GM13977 (cell line): ENCODE data around the gene KCNQ5.

ENCODE experiments used
- DNase-seq: peaks from one replicate; pipeline ENCODE4 v3.0.0; 2012; ENCODE audit warnings: low spot score
- CTCF ChIP-seq: IDR thresholded peaks from 2 replicates; pipeline ENCODE4 v1.5.1; 2012; ENCODE audit warnings: mild to moderate bottlenecking, control low read depth; ENCODE audit not compliant: insufficient read depth; ENCODE audit errors: extremely low read depth, missing control alignments
- in situ Hi-C: fragments of 300-500 bp; cut with MboI; formaldehyde crosslinking; loops from one replicate; pipeline ENCODE4 v1.12.0; 2022; ENCODE audit warnings: low sequenced_read_pairs, low pct_unique_long_range_greater_than_20kb, mixed read lengths, inconsistent platforms; ENCODE audit not compliant: unreplicated experiment

The KCNQ5 gene

DNA sequence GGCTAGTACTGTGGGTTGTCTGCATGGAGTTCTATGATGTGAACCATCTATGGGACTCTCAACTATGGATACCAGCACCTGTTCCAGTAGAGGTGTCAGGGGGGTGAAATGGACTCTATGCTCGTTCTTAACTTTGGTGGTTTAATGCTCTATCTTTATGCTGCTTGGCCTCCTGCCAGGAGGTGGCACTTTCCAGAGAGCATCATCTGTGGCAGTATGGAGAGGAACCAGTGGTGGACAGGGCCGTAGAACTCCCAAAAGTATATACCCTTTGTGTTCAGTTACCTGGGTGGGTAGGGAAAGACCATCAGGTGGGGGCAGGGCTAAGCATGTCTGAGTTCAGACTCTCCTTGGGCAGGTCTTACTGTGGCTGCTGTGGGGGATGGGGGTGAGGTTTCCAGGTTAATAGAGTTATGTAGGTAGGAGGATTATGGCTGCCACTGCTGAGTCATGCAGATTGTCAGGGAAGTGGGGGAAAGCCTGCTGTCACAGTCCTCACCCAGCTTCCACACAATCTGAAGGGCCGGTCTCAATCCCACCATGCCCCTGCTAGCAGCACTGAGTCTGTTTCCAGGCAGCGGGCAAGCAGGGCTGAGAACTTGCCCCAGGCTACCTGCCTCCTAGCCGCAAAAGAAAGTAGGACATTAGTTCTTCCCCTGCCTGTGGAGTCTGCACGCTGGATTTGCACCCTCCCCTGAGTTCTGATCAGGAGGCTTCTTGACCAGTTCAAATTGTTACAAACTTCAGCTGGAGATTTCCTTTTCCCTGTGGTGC lies 284.0 kb downstream of the KCNQ5 start:
- in situ Hi-C loops = no loop called here
- no peak for DNase-seq
- TF ChIP-seq CTCF = no peak

DNA sequence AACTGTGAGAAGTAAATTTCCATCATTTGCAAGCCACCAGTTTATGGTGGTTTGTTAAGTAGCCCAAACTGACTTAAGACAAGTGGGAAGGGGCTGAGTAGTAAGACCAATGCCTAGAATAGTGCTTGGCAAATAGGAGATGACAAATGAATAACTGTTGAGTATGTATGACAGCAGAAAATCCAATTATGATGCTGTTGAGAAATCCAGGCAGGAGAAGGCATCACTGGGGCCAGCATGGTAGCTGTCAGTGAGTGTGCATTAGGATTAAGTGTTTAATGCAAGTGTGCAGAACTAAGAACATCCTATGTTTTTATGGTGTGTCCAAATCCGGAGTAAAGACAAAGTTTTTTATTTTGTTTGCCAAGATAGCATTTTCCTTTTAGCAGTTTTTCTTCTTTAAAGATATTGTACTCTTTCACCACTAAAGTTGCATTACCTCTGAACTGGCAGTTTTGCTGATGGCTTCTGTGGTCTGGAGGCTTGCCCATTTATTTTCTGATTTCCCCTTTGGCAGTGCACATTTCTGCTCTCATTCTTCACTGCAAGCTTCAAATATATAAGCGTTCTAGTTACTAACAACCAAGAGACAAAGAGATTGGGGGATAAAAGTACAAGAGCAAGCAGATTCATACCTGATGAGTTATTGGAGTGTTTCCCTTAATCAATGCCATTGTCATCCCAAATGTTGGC lies 289.7 kb downstream of the KCNQ5 start:
- TF ChIP-seq CTCF = no peak
- in situ Hi-C loops = no loop called here

GRCh38 chr6:72913797-72914196 lies 291.9 kb downstream of the KCNQ5 start:
- no peak for DNase-seq
- TF ChIP-seq CTCF = no peak
- in situ Hi-C loops = no loop called here

More for the DNA sequence above, 289.7 kb downstream of the KCNQ5 start:
- no peak for DNase-seq

GRCh38 chr6:72916298-72916697 lies 294.4 kb downstream of the KCNQ5 start:
- in situ Hi-C loops = no loop called here
- TF ChIP-seq CTCF = no peak
- DNase-seq = no peak

DNA sequence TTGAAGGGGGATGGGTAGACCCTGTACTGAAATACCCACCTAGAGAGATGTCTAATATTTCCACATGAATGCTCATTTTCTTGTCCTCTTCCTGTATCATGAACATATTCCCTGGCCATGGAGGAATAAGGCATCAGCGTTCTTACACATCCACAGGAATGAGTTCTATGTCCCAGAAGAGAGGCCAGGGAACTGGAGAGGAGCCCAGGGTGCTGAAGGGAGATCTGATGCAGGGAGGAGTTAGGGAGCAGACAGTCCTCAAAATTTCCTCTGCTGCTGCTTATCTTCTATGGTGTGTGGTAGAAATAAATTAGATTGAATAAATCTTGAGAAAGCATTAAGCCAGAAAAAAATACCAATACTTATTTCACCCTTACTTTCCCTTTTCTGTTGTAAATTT lies 295.0 kb downstream of the KCNQ5 start:
- in situ Hi-C loops = no loop called here
- no peak for TF ChIP-seq CTCF
- DNase-seq = no peak

GRCh38 chr6:72922401-72922800 lies 300.5 kb downstream of the KCNQ5 start:
- in situ Hi-C loops = no loop called here
- no peak for DNase-seq
- TF ChIP-seq CTCF = no peak
